SH-SY5Y (cell line): ENCODE measurements around the gene MSI2.

Experiments used
- GATA2 ChIP-seq: IDR thresholded peaks from 2 replicates; pipeline ENCODE4 v1.6.1; 2011; ENCODE audit warnings: mild to moderate bottlenecking, low read depth, low read length
- GATA3 ChIP-seq: IDR thresholded peaks from 2 replicates; pipeline ENCODE4 v1.6.1; 2011; ENCODE audit warnings: low read depth, mild to moderate bottlenecking, low read length, moderate library complexity

DNA sequence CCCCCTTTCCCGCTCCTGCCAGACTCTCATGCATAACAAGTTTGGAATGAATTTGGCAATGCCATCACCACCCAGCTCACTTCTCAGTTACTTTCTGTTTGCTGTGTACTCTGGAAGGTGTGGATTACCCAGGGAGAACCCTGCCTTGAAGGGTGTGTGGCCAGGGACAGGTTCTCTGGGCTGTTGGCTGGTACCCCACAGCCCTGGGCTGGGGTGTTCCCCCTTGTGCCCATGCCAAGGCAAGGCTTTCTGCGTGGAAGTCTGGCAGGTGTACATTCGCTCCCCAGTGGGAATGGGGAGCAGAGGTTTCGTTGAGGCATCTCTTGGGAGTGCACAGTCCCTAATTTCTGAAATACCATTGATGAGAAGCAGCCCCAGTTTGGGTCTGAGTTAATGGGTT, 301.1 kb downstream of the MSI2 start:
- TF ChIP-seq GATA2 (no peak), GATA3 (no peak)
